ENCODE data around the gene ABLIM3.

DNA sequence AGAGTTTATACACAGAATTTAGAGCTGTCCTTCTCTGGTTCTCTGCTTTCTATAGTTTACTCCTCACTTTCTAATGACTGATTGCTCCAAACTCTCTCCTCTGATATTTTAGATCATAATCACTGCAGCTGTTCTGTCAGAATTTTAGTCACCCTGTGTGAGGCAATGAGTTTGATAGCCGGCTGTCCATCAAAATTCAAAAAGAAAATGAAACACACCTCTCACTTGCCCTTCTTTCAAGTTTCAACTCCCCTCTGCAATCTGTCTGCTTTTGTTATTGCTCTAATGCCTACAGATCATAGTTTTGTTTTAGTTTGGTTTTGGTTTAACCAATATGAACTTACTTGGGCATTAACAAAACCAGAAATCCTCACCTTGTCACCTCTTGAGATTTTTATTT lies 23.3 kb upstream of the ABLIM3 start:
- no peak for TF ChIP-seq TCF4 (CRISPR knock-in tag; IDR thresholded peaks at IDR 0.05; ENCODE audit: borderline replicate concordance)
- no peak for TF ChIP-seq ZNF8 (CRISPR knock-in tag; IDR thresholded peaks at IDR 0.05)
- TF ChIP-seq ISL1 (CRISPR knock-in tag; IDR thresholded peaks at IDR 0.05) = no peak
- TF ChIP-seq SNAI2 (CRISPR knock-in tag; IDR thresholded peaks at IDR 0.05) = no peak
- TF ChIP-seq ZFP30 (CRISPR knock-in tag; IDR thresholded peaks at IDR 0.05) = no peak
- no peak for TF ChIP-seq OSR1 (CRISPR knock-in tag; IDR thresholded peaks at IDR 0.05)
- TF ChIP-seq ZNF70 (CRISPR knock-in tag; IDR thresholded peaks at IDR 0.05) = no peak
- TF ChIP-seq, protein P1, sequence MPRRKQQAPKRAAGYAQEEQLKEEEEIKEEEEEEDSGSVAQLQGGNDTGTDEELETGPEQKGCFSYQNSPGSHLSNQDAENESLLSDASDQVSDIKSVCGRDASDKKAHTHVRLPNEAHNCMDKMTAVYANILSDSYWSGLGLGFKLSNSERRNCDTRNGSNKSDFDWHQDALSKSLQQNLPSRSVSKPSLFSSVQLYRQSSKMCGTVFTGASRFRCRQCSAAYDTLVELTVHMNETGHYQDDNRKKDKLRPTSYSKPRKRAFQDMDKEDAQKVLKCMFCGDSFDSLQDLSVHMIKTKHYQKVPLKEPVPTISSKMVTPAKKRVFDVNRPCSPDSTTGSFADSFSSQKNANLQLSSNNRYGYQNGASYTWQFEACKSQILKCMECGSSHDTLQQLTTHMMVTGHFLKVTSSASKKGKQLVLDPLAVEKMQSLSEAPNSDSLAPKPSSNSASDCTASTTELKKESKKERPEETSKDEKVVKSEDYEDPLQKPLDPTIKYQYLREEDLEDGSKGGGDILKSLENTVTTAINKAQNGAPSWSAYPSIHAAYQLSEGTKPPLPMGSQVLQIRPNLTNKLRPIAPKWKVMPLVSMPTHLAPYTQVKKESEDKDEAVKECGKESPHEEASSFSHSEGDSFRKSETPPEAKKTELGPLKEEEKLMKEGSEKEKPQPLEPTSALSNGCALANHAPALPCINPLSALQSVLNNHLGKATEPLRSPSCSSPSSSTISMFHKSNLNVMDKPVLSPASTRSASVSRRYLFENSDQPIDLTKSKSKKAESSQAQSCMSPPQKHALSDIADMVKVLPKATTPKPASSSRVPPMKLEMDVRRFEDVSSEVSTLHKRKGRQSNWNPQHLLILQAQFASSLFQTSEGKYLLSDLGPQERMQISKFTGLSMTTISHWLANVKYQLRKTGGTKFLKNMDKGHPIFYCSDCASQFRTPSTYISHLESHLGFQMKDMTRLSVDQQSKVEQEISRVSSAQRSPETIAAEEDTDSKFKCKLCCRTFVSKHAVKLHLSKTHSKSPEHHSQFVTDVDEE (CRISPR knock-in tag; IDR thresholded peaks at IDR 0.05) = no peak
- TF ChIP-seq, protein P2, sequence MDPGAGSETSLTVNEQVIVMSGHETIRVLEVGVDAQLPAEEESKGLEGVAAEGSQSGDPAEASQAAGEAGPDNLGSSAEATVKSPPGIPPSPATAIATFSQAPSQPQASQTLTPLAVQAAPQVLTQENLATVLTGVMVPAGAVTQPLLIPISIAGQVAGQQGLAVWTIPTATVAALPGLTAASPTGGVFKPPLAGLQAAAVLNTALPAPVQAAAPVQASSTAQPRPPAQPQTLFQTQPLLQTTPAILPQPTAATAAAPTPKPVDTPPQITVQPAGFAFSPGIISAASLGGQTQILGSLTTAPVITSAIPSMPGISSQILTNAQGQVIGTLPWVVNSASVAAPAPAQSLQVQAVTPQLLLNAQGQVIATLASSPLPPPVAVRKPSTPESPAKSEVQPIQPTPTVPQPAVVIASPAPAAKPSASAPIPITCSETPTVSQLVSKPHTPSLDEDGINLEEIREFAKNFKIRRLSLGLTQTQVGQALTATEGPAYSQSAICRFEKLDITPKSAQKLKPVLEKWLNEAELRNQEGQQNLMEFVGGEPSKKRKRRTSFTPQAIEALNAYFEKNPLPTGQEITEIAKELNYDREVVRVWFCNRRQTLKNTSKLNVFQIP (CRISPR knock-in tag; IDR thresholded peaks at IDR 0.05; ENCODE audit: borderline replicate concordance, low read depth) = no peak
- TF ChIP-seq, protein P3, sequence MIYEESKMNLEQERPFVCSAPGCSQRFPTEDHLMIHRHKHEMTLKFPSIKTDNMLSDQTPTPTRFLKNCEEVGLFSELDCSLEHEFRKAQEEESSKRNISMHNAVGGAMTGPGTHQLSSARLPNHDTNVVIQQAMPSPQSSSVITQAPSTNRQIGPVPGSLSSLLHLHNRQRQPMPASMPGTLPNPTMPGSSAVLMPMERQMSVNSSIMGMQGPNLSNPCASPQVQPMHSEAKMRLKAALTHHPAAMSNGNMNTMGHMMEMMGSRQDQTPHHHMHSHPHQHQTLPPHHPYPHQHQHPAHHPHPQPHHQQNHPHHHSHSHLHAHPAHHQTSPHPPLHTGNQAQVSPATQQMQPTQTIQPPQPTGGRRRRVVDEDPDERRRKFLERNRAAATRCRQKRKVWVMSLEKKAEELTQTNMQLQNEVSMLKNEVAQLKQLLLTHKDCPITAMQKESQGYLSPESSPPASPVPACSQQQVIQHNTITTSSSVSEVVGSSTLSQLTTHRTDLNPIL (CRISPR knock-in tag; IDR thresholded peaks at IDR 0.05; ENCODE audit: low read depth) = no peak
- no peak for TF ChIP-seq RARB (CRISPR knock-in tag; IDR thresholded peaks at IDR 0.05)
- TF ChIP-seq TOX (CRISPR knock-in tag; IDR thresholded peaks at IDR 0.05; ENCODE audit: borderline replicate concordance) = no peak
- no peak for TF ChIP-seq ZC3H10 (CRISPR knock-in tag; IDR thresholded peaks at IDR 0.05)
- TF ChIP-seq, protein P4, sequence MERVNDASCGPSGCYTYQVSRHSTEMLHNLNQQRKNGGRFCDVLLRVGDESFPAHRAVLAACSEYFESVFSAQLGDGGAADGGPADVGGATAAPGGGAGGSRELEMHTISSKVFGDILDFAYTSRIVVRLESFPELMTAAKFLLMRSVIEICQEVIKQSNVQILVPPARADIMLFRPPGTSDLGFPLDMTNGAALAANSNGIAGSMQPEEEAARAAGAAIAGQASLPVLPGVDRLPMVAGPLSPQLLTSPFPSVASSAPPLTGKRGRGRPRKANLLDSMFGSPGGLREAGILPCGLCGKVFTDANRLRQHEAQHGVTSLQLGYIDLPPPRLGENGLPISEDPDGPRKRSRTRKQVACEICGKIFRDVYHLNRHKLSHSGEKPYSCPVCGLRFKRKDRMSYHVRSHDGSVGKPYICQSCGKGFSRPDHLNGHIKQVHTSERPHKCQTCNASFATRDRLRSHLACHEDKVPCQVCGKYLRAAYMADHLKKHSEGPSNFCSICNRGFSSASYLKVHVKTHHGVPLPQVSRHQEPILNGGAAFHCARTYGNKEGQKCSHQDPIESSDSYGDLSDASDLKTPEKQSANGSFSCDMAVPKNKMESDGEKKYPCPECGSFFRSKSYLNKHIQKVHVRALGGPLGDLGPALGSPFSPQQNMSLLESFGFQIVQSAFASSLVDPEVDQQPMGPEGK (CRISPR knock-in tag; IDR thresholded peaks at IDR 0.05; ENCODE audit: borderline replicate concordance) = no peak

All from SK-N-SH treated with all-trans-retinoic acid at 6 μM for 48 hours (cell line).